CD4-positive, alpha-beta T cell treated with Interleukin-12 subunit alpha and Interleukin-12 subunit beta, for 1 hour (primary cell): ENCODE data around the gene DEGS1.
A peak's percentile ranks its signal among the peaks of the same experiment; 100 is the strongest.

Experiments used
- DNase-seq: peaks from one replicate; pipeline ENCODE4 v3.0.0-alpha.2; 2020

The DEGS1 gene

GRCh38 chr1:224182866-224183590, at the start of gene DEGS1:
Gene DEGS1, plus strand, starts transcription at chr1:224183240. Its CDS starts 97 bp downstream, at chr1:224183337.
- DNase-seq = peak; percentile 87

GRCh38 chr1:224133741-224134299, 49.2 kb upstream of the DEGS1 start:
- no peak for DNase-seq

GRCh38 chr1:224137518-224137917, 45.5 kb upstream of the DEGS1 start:
- DNase-seq = no peak

- no peak for DNase-seq
Measured at GRCh38 chr1:224138198-224138597, 44.8 kb upstream of the DEGS1 start.

GRCh38 chr1:224141693-224142092, 41.3 kb upstream of the DEGS1 start:
- DNase-seq = no peak

GRCh38 chr1:224149709-224150108, 33.3 kb upstream of the DEGS1 start:
- DNase-seq = no peak

GRCh38 chr1:224151117-224151516, 31.9 kb upstream of the DEGS1 start:
- DNase-seq = no peak

GRCh38 chr1:224157316-224157715, 25.7 kb upstream of the DEGS1 start:
- no peak for DNase-seq

GRCh38 chr1:224159541-224159940, 23.5 kb upstream of the DEGS1 start:
- DNase-seq = no peak

- DNase-seq = no peak
Measured at GRCh38 chr1:224160171-224160682, 22.8 kb upstream of the DEGS1 start.

- DNase-seq = no peak
Measured at GRCh38 chr1:224162768-224163167, 20.3 kb upstream of the DEGS1 start.

GRCh38 chr1:224163311-224163710, 19.7 kb upstream of the DEGS1 start:
- DNase-seq = no peak

GRCh38 chr1:224168859-224169380, 14.1 kb upstream of the DEGS1 start:
- DNase-seq = peak; percentile 61

GRCh38 chr1:224169718-224170270, 13.2 kb upstream of the DEGS1 start:
- DNase-seq = no peak

GRCh38 chr1:224170343-224170742, 12.7 kb upstream of the DEGS1 start:
- DNase-seq = no peak

- peak; percentile 60 for DNase-seq
Measured at GRCh38 chr1:224170748-224171478, 12.1 kb upstream of the DEGS1 start.

- no peak for DNase-seq
Measured at GRCh38 chr1:224172229-224172628, 10.8 kb upstream of the DEGS1 start.

- DNase-seq = no peak
Measured at GRCh38 chr1:224173523-224173922, 9.5 kb upstream of the DEGS1 start.

GRCh38 chr1:224175617-224176016, 7.4 kb upstream of the DEGS1 start:
- peak; percentile 62 for DNase-seq

GRCh38 chr1:224177356-224177999, 5.6 kb upstream of the DEGS1 start:
- no peak for DNase-seq

- no peak for DNase-seq
Measured at GRCh38 chr1:224178894-224179293, 4.1 kb upstream of the DEGS1 start.

- no peak for DNase-seq
Measured at GRCh38 chr1:224180783-224181452, 2.1 kb upstream of the DEGS1 start.
